ENCODE measurements around the gene TDG. TPM values are rescaled to one million over a fixed set of nuclear protein-coding genes. Genes with fewer than 3 reads are reported as not detected.

TDG gene
- total RNA-seq, 4 donors from 2014 or later: 5.1 to 17.5 (median 9.0) TPM

DNA sequence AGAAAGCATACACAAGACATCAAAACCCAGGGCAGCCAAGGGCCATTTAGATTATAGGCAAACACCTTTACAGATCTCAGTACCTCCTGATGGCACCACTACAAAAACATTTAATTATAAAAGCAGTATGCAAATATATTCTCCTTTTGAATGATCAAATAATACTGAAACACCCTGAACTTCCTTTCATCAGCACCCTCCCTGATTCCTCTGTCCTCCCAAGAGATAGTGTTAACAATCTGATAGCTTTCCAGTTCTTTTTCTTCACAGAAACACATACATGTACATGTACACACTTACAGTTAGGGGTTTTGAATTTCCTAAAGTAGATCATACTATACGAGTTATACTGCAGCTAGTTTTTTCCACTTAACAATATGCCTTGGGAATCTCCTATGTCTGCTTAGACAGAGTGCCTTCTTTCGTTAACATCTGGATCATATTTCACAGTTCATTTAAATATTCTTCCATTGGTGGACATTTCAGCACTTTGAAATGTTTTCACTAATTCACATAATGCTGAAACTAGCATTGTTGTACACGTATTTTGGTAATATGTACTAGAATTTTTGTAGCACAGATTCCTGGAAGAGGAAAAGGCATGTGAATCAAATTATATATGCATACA, 35.2 kb downstream of the TDG start:
- DNase-seq: no peak
- no peak for ATAC-seq
- no peaks in the 10 kb centered on the region for H3K9me3 ChIP-seq
- in situ Hi-C loops (cut with MboI; ENCODE audit: low sequenced_read_pairs in 4 of 4): no loop called here
- TF ChIP-seq CTCF (IDR thresholded peaks at IDR 0.05 in 4 of 5, conservative IDR thresholded peaks at IDR 0.05 in 1 of 5) (no peak), POLR2A (IDR thresholded peaks at IDR 0.05) (no peak)
- H3K36me3 ChIP-seq: no peaks in the 10 kb centered on the region
- no peak overlapping the region for H3K4me3 ChIP-seq
- H3K27ac ChIP-seq: no peak overlapping the region
- intact Hi-C loops (cut with DNase I; ENCODE audit: low total_unique reads): no loop called here
- no peaks in the 10 kb centered on the region for H3K27me3 ChIP-seq
- peaks cover 11 to 13% of the 10 kb centered on the region in 2 donors for H3K4me1 ChIP-seq

GRCh38 chr12:104002686-104003085, 37.0 kb downstream of the TDG start:
- Histone ChIP-seq H3K36me3 (no peaks in the 10 kb centered on the region), H3K27me3 (no peaks in the 10 kb centered on the region), H3K27ac (no peak overlapping the region), H3K4me1 (no peaks in the 10 kb centered on the region), H3K9me3 (no peaks in the 10 kb centered on the region), H3K4me3 (no peak overlapping the region)
- ATAC-seq: no peak
- in situ Hi-C loops (cut with MboI; ENCODE audit: low sequenced_read_pairs in 4 of 4) (no loop called here), intact Hi-C loops (cut with DNase I; ENCODE audit: low total_unique reads) (no loop called here)
- DNase-seq: no peak
- TF ChIP-seq POLR2A (IDR thresholded peaks at IDR 0.05) (no peak), CTCF (IDR thresholded peaks at IDR 0.05 in 4 of 5, conservative IDR thresholded peaks at IDR 0.05 in 1 of 5) (no peak)

DNA sequence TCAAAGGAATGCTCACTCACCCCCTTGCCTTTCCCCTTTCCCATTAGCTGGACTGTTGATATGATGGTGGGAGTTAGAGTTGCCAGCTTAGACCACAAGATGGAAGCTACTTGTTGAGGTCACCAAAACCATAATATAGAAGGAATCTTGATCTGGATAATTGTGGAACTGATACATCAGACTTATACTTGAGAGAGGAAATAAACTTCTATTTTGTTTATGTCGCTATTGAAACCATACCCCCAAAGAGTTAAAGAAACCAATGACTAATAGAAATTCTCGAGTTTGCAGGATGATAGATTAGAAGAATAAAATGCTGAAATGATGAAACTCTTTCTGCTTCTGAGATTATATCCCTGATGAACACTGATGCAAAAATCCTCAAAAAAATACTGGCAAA, 37.9 kb downstream of the TDG start:
- no peaks in the 10 kb centered on the region for H3K27me3 ChIP-seq
- ATAC-seq: no peak
- no peak for DNase-seq
- no peaks in the 10 kb centered on the region for H3K36me3 ChIP-seq
- H3K4me3 ChIP-seq: no peak overlapping the region
- H3K27ac ChIP-seq: no peak overlapping the region
- intact Hi-C loops (cut with DNase I; ENCODE audit: low total_unique reads) (no loop called here), in situ Hi-C loops (cut with MboI; ENCODE audit: low sequenced_read_pairs in 4 of 4) (no loop called here)
- H3K9me3 ChIP-seq: no peaks in the 10 kb centered on the region
- TF ChIP-seq POLR2A (IDR thresholded peaks at IDR 0.05) (no peak), CTCF (IDR thresholded peaks at IDR 0.05 in 4 of 5, conservative IDR thresholded peaks at IDR 0.05 in 1 of 5) (no peak)
- H3K4me1 ChIP-seq: no peaks in the 10 kb centered on the region

- intact Hi-C loops (cut with DNase I; ENCODE audit: low total_unique reads): no loop called here
- Histone ChIP-seq H3K4me3 (no peak overlapping the region), H3K4me1 (peaks cover 11 to 17% of the 10 kb centered on the region in 2 donors), H3K27ac (no peak overlapping the region), H3K36me3 (no peaks in the 10 kb centered on the region), H3K27me3 (no peaks in the 10 kb centered on the region), H3K9me3 (no peaks in the 10 kb centered on the region)
- in situ Hi-C loops (cut with MboI; ENCODE audit: low sequenced_read_pairs in 4 of 4): no loop called here
- DNase-seq (no peak), ATAC-seq (no peak)
- TF ChIP-seq POLR2A (IDR thresholded peaks at IDR 0.05): no peak
- TF ChIP-seq CTCF (IDR thresholded peaks at IDR 0.05 in 4 of 5, conservative IDR thresholded peaks at IDR 0.05 in 1 of 5): no peak
These were observed 41.3 kb downstream of the TDG start for GRCh38 chr12:104006929-104007328.

- ATAC-seq: no peak
These were observed 44.4 kb downstream of the TDG start for GRCh38 chr12:104010121-104010520.

More at GRCh38 chr12:104010121-104010520, 44.4 kb downstream of the TDG start:
- H3K27ac ChIP-seq: no peak overlapping the region
- H3K36me3 ChIP-seq: no peaks in the 10 kb centered on the region
- H3K9me3 ChIP-seq: no peaks in the 10 kb centered on the region
- peaks cover 11 to 17% of the 10 kb centered on the region in 2 donors for H3K4me1 ChIP-seq
- no peaks in the 10 kb centered on the region for H3K27me3 ChIP-seq
- in situ Hi-C loops (cut with MboI; ENCODE audit: low sequenced_read_pairs in 4 of 4): no loop called here
- TF ChIP-seq POLR2A (IDR thresholded peaks at IDR 0.05): no peak
- no peak for TF ChIP-seq CTCF (IDR thresholded peaks at IDR 0.05 in 4 of 5, conservative IDR thresholded peaks at IDR 0.05 in 1 of 5)
- no peak overlapping the region for H3K4me3 ChIP-seq
- intact Hi-C loops (cut with DNase I; ENCODE audit: low total_unique reads): loop anchor here (1.0 to 2.0 kb wide), 2 partner anchors 43 to 54 kb away; partner anchors contain the start of gene HCFC2
- DNase-seq: no peak

Data from gastrocnemius medialis (tissue), 4 donors.